Endometrial microvascular endothelial cells (primary cell): ENCODE results near the gene MORN3. TPM values are rescaled to one million over a fixed set of nuclear protein-coding genes. Genes with fewer than 3 reads are reported as not detected.
"Not testable (repeated sequence)": the region's sequence is repeated elsewhere in the genome, so short reads cannot be mapped to it uniquely, and the experiment has no call there.

Source experiments
- in situ Hi-C: cut with HindIII; loops from 2 replicates; pipeline ENCODE4 v1.10.0; 2017; ENCODE audit warnings: low sequenced_read_pairs, low pct_unique_long_range_greater_than_20kb; ENCODE audit errors: inconsistent ontology term
- total RNA-seq: library from RNA; depleted of rRNA; stranded (reverse); fragments of >200 nt; gene quantifications from one replicate; pipeline ENCODE4 v1.2.3, GENCODE V29; 2015; ENCODE audit errors: inconsistent ontology term

Gene MORN3
- total RNA-seq, 1 donor from 2014 or later, result 0.19 TPM

DNA sequence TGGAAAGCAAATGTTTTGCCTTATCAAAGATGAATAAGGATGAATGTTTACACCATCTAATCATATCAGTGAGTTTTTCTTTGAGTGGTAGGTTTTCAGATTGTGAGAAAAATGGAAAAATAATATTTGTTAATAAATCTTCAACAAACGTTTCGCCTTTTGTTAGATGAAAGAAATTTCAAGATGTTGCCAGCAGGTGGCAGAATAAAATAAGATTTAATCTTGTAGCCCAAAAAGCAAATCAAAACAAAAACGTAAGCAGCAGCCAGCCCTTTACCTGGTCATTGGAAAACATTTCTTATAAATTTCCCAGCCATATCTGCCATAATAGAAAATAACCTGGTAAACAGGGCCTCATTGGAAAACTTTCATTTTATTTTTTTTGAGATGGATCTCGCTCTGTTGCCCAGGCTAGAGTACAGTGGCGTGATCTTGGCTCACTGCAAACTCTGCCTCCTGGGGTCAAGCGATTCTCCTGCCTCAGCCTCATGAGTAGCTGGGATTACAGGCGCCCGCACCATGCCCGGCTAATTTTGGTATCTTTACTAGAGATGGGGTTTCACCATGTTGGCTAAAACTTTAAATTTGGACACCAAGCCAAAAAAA, 27.7 kb upstream of the MORN3 start:
- in situ Hi-C loops, result no loop called here

DNA sequence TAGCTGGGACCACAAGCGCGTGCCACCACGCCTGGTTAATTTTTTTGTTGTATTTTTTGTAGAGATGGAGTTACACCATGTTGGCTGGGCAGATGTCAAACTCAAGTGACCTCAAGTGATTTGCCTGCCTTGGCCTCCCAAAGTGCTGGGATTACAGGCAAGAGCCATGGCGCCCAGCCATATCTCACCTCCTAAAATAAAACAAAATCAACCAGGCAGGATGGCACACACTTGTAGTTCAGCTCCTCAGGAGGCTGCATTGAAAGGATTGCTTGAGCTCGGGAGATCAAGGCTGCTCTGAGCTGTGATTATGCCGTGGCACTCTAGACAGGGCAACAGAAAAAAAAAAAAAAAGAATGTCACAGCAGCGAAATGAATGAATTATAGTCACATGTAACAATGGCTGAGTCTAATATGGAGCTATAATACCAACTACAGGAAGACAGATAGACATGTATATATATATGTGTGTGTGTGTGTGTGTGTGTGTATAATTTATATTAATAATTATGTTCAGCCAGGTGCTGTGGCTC, 23.8 kb upstream of the MORN3 start:
- in situ Hi-C loops, result no loop called here

DNA sequence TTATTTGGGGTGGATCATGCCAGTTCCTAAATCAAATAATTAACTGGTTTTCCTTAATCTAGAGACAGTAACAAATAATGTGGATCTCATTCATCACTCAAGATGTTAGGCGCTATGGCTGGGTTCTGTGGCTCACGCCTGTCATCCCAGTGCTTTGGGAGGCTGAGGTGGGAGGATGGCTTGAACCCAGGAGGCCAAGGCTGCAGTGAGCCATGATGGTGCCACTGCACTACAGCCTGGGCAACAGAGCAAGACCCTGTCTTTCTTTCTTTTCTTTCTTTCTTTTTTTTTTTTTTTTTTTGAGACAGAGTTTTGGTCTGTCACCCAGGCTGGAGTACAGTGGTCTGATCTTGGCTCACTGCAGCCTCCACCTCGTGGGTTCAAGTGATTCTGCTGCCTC, 23.3 kb upstream of the MORN3 start:
- in situ Hi-C loops, result not testable (repeated sequence)

DNA sequence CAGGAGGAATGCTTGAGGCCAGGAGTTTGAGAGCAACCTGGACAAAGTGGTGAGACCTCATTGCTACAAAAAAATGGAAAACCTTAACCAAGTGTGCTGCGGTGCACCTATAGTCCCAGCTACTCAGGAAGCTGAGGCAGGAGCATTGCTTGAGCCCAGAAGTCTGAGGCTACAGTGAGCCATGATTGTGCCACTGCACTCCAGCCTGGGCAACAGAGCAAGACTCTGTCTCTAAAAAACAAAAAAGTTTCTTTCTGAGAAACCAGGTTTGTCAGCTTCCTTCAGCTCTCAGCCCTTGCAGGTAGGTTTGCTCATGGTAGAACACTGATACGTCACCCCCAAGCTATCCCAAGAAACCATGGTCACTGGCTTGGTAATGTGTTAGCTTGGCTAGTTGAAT, 20.0 kb upstream of the MORN3 start:
- in situ Hi-C loops, result no loop called here

DNA sequence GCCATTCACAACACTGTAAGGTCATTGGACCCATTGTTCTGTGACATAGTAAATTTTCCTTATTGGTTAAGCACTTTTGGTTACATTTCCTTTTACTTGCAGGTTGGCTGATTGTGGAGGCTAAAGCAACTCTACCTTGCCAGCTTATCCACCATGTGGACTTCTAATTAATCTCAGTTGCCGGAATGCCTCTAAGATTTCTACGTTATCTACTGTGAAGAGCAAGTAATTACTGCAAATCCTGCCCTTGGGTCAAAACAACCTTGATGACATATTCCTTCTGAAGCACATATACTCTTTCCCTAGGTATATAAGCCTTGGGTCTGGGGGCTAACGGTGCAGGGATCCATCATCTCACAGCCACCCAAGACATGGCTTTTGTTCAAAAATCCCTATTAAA, 19.5 kb upstream of the MORN3 start:
- in situ Hi-C loops, result no loop called here

DNA sequence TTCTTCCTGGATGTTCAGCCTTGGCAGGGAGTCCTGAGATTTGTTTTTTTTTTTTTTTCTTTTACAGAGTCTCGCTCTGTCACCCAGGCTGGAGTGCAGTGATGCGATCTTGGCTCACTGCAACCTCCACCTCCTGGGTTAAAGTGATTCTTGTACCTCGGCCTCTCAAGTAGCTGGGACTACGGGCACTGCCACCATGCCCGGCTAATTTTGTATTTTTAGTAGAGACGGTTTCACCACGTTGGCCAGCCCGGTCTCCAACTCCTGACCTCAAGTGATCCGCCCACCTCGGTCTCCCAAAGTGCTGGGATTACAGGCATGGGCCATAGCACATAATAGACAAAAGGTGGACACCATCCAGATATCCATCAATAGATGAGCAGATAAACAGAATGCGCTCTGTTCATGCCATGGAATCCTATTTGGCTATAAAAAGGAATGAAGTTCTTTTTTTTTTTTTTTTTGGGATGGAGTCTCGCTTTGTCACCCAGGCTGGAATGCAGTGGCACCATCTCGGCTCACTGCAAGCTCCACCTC, 10.3 kb upstream of the MORN3 start:
- in situ Hi-C loops, result not testable (repeated sequence)

DNA sequence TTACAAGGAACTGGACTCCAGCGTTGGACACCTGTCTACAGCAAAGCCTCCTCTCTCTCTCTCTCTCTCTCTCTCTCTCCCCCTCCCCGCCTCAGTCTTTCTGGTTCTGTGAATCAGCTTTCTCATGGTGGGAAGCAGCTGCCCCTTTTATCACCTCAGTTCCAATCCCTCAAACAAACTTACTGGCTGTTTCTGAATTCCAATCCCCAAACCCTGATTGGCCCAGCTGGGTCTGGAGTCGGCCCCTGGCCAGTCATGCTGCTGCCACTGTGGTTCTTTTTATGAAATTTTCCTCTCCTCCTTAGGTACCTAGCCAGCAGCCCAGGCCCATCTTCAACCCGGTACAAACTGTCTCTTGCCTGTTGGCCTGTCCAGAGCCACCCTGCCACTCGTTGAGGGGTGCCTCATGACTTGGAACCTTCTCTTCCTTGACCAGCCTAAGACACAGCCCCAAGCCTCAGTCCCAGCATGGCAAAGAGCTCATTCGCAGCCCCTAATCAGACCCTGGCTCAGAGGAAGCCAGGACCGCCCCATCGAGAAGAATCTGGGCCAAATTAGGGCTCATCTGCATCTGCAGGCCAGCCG, 9.4 kb upstream of the MORN3 start:
- in situ Hi-C loops, result no loop called here

DNA sequence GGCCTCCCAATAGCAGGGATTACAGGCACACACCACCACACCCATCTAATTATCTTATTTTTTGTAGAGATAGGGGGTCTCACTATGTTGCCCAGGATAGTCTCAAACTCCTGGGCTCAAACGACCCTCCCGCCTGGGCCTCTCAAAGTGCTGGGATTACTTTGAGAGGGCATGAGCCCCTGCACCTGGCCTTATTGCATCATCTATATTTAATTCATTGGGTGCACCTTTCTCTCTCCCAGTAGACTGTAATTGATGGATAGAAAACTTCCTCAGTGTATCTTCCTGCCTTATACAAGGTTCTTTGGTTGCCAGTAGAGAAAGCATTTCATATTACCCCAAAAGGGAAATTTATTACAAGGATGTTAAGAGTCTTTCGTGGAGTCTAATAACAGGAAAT, 8.9 kb upstream of the MORN3 start:
- in situ Hi-C loops, result no loop called here

DNA sequence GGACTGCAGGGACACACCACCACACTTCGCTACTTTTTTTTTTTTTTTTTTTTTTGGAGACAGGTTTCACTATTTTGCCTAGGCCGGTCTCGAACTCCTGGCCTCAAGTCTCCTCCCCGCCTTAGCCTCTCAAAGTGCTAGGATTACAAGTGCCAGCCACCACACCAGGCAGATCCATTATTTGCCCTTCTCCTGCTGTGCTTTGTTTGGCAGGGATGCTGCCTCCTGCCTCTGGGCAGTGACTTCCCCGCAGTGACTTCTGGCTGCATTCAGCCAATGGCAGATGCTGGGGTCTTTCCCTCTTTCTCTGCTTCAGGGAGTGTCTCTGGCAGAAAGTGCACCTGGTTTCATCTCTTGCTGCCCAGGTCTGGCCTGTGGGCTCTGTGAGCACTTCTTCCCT, 6.7 kb upstream of the MORN3 start:
- in situ Hi-C loops, result no loop called here

DNA sequence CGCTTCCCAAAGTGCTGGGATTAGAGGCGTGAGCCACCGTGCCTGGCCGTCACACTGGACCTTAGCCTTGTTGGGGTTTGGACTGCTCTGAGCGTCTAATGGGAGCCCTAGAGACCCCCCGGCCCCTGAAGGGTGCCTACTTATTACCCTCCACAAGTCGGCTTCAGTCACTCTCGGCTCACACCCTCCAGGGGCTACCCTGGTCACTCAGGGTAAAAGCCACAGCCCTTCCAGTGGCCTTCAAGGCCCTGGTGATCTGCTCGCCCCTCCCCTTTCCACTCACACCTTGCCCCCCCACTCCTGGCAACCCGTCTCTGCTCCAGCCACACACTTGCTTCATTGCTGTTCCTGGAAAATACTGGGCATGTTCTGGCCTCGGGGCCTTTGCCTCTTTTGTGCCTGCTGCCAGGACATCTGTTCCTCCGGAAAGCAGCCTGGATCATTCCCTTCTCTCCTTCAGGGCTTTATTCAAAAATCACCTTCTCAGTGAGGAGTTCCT, 3.6 kb upstream of the MORN3 start:
- in situ Hi-C loops, result no loop called here

DNA sequence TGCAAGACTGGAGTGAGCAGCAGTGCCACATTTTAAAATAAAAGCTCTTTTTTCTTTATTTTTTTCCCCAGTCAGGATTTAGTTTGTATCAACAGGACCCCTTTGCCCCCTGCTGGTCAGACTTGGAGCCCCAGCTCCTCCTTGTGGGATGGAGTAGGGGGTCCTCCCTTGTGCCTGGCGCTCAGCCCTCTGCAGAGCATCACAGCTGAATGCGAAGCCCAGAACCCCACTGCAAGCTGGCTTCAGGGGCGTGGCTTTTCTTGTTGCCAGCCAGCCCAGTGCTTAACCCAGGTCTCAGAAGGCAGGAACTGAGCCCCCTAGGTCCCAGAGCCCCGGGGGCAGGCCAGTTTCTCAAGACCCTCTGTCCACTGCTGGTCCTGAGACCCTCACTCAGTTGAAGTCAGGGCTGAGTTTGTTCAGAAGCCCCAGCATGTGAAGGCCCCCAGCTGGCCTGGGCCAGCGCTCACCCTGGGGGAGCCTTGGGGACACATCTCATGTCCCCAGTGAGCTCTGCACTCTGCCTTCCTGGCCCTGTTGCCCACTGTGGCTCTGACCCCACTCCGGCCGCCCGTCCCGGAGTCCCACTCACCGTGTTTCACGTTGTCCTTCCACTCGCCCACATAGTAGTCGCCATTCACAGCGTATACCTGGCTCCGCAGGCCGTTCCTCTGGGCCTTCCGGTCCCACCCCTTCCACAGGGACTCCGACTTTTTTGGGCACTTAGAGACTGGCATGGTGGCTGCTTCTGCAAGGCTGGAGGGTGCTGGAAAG, 519 bp downstream of the MORN3 start:
- in situ Hi-C loops, result no loop called here

DNA sequence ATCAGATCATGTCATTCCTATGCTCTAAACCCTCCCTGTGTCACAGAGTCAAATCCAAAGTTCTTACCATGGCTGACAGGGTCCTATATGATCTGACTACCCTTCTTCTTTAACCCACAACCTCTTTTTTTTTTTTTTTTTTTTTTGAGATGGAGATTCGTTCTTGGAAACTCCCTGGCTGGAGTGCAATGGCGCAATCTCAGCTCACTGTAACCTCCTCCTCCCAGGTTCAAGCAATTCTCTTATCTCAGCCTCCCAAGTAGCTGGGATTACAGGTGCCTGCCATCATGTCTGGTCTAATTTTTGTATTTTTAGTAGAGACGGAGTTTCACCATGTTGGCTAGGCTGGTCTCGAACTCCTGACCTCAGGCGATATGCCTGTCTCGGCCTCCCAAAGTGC, 2.6 kb downstream of the MORN3 start:
- in situ Hi-C loops, result not testable (repeated sequence)

DNA sequence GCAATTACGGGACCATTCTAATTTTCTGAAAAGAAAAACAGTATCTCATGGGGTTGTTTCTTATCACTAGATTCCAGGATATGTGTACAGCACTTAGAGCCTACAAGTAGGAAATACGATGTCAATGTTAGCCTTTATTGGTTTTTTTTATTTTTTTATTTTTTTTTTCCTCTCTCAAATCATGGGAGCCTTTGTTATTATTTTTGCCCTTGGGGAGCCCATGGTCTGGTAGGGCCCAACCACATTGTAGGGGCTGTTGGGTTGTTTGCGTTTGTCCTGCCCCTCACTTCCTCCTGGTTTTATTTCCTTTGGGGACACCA, 5.9 kb downstream of the MORN3 start:
- in situ Hi-C loops, result no loop called here

DNA sequence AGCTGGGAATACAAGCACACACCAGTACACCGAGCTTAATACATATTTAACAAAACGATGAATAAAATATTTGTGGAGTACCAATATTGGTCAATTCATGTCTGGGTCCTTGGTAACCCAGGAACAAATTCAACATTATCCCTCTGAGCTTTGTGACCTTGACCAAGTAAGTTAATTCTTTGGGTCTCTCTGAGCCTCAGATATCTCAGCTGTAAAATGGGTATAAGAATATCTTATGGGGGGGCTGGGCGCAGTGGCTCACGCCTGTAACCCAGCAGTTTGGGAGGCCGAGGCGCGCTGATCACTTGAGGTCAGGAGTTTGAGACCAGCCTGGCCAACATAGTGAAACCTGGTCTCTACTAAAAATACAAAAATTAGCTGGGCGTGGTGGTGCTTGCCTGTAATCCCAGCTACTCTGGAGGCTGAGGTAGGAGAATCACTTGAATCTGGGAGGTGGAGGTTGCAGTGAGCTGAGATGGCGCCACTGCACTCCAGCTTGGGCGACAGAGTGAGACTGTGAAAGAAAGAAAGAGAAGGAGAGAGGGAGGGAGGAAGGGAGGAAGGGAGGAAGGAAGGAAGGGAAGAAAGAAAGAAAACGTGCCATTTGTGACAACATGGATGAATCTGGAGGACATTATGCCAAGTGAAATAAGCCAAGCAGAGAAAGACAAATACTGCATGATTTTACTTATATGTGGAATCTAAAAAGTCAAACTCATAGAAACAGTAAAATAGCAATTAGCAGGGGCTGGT, 7.9 kb downstream of the MORN3 start:
- in situ Hi-C loops, result not testable (repeated sequence)

DNA sequence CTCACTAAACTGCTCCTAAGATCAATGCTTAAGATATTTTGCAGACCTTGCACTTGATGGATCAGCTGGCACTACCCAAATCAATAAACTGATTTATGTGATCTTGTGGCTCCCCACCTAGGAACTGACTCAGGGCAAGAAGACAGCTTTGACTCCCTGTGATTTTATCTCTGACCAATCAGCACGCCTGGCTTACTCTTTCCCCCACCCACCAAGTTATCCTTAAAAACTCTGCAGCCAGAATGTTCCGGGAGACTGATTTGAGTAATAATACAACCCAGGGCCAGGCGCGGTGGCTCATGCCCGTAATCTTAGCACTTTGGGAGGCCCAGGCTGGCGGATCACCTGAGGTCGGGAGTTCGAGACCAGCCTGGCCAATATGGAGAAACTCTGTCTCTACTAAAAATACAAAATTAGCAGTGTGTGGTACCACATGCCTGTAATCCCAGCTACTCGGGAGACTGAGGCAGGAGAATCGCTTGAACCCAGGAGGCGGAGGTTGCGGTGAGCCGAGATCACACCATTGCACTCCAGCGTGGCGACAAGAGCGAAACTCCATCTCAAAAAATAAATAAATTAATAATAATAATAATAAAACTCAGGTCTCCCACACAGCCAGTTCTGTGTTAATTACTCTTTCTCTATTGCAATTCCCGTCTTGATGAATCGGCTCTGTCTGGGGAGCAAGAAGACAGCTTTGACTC, 12.0 kb downstream of the MORN3 start:
- in situ Hi-C loops, result no loop called here

DNA sequence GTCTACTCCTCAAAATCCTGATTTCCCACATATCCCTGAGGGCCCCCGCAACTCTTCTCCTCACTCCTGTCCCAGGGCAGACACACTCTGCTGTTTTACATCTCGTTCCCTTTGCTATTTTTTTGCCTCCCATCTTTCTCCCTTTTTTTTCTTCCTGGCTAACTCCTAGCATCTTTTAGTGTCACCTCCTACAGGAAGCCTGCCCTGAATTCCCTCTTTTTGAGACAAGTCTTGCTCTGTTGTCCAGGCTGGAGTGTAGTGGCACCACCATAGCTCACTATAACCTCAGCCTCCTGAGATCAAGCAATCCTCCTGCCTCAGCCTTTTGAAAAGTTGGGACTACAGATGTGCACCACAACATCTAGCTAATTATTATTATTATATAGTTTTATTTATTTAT, 13.3 kb downstream of the MORN3 start:
- in situ Hi-C loops, result no loop called here

DNA sequence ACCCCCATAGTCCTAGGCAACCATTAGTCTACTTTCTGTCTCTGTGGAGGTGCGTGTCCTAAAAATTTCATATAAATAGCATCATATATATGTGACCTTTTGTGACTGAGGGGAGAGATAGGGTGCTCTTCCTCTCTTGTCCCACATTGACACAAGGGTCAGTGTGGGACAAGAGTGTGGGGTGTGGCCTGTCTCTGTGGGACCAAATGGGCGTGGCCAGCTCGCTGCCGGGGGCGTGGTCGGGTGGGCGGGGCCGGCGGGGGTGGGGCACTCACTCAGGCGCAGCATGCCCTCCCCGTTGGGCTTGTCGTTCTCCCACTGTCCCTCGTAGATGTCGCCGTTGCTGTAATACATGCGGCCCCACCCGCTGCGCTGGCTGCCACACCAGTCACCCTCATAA, 15.5 kb downstream of the MORN3 start:
- in situ Hi-C loops, result no loop called here

DNA sequence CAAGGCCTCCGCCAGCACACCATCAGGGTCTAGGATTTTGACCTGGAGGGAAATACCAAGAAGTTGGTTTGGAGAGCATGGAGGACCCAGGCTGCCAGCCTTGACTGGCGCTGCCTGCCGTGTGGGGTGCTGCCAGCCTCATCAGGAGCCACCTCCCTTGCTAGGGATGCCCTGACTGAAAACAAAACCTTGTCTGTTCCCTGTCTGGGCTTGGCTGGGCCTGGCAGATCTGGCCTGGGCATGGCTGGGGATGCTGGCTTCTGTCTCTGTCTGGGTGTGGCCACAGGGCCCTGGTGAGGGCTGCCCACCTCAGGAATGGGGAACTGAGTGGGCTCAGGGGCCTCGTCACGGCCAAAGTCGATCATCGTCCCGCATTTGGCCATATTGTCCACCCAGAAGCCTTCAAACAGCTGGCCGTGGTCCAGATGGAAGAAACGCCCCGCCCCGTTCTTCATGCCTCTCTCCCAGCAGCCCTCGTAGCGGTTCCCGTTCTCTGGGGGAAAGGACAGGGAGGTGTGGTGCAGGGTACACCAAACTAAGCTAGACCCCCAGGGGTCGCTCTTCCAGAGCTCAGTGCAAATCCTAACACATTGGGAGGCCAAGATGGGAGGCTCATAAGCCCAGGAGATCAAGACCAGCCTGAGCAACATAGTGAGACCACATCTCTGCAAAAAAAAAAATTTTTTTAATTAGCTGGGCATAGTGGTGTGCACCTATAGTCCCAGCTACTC, 16.5 kb downstream of the MORN3 start:
- in situ Hi-C loops, result no loop called here
